SU-DHL-6 (cell line): Measurements from ENCODE around the gene MEGF6.

Experiments
- H2AFZ ChIP-seq: fragments of 200-600 bp; sonication (generic); 2 replicates; pipeline ENCODE4 v1.6.1; 2014; ENCODE audit warnings: low read depth, mild to moderate bottlenecking, moderate library complexity, mixed read lengths, antibody characterized with exemption, low read length; ENCODE audit not compliant: severe bottlenecking
- H3F3A ChIP-seq: fragments of 200-600 bp; shearing (Covaris generic); 2 replicates; pipeline ENCODE4 v1.6.0; 2016; ENCODE audit warnings: antibody characterized with exemption, mild to moderate bottlenecking; ENCODE audit not compliant: insufficient read depth
- H3K27ac ChIP-seq: fragments of 200-600 bp; sonication (generic); 2 replicates; pipeline ENCODE4 v1.5.1; 2016; ENCODE audit warnings: low read depth, mild to moderate bottlenecking, low read length, moderate library complexity, mixed read lengths
- H3K27me3 ChIP-seq: fragments of 200-600 bp; sonication (generic), shearing (Covaris generic); 2 replicates; pipeline ENCODE4 v1.6.0; 2014; ENCODE audit warnings: mild to moderate bottlenecking, low read length
- H3K36me3 ChIP-seq: fragments of 200-600 bp; sonication (generic); 2 replicates; pipeline ENCODE4 v1.6.1; 2014; ENCODE audit warnings: mild to moderate bottlenecking, low read length, mixed read lengths
- H3K4me2 ChIP-seq: fragments of 300-600, 200-600 bp; shearing (Covaris generic), sonication (generic); 2 replicates; pipeline ENCODE4 v1.6.0; 2014; ENCODE audit warnings: low read length, low read depth, mild to moderate bottlenecking; ENCODE audit not compliant: poor library complexity, severe bottlenecking
- H3K4me3 ChIP-seq: fragments of 200-600 bp; sonication (generic); 2 replicates; pipeline ENCODE4 v1.5.1; 2014; ENCODE audit warnings: antibody characterized with exemption, low read length, mild to moderate bottlenecking, mixed read lengths; ENCODE audit not compliant: insufficient read depth, poor library complexity, severe bottlenecking
- H3K79me2 ChIP-seq: fragments of 200-600 bp; sonication (generic); 2 replicates; pipeline ENCODE4 v1.6.1; 2014; ENCODE audit warnings: mild to moderate bottlenecking, low read length, moderate library complexity; ENCODE audit not compliant: insufficient read depth
- H3K9ac ChIP-seq: fragments of 200-600 bp; sonication (generic); 2 replicates; pipeline ENCODE4 v1.7.0; 2014; ENCODE audit warnings: mild to moderate bottlenecking, low read length
- H3K9me2 ChIP-seq: fragments of 200-600 bp; sonication (generic); replicated peaks from 2 replicates; pipeline ENCODE4 v1.6.1; 2014; ENCODE audit warnings: low read length; ENCODE audit not compliant: insufficient read depth
- H3K9me3 ChIP-seq: fragments of 200-600 bp; sonication (generic); 2 replicates; pipeline ENCODE4 v1.6.1; 2014; ENCODE audit warnings: low read length, mixed read lengths; ENCODE audit not compliant: insufficient read depth
- H4K20me1 ChIP-seq: fragments of 200-600 bp; sonication (generic); 2 replicates; pipeline ENCODE4 v1.6.1; 2014; ENCODE audit warnings: low read depth, mild to moderate bottlenecking, antibody characterized with exemption, low read length, moderate library complexity, mixed read lengths
- CTCF ChIP-seq: fragments of 200-600 bp; sonication (generic); IDR thresholded peaks from one replicate; pipeline ENCODE4 v1.5.1; 2017; ENCODE audit warnings: antibody characterized with exemption, mild to moderate bottlenecking, low read length, moderate library complexity; ENCODE audit not compliant: insufficient read depth, poor library complexity, severe bottlenecking
- EZH2phosphoT487 ChIP-seq: fragments of 200-600 bp; sonication (generic), shearing (Covaris generic); conservative IDR thresholded peaks from 2 replicates; pipeline ENCODE4 v1.6.1; 2018; ENCODE audit warnings: mild to moderate bottlenecking, antibody characterized with exemption, low read length, moderate library complexity, mixed read lengths

The MEGF6 gene

DNA sequence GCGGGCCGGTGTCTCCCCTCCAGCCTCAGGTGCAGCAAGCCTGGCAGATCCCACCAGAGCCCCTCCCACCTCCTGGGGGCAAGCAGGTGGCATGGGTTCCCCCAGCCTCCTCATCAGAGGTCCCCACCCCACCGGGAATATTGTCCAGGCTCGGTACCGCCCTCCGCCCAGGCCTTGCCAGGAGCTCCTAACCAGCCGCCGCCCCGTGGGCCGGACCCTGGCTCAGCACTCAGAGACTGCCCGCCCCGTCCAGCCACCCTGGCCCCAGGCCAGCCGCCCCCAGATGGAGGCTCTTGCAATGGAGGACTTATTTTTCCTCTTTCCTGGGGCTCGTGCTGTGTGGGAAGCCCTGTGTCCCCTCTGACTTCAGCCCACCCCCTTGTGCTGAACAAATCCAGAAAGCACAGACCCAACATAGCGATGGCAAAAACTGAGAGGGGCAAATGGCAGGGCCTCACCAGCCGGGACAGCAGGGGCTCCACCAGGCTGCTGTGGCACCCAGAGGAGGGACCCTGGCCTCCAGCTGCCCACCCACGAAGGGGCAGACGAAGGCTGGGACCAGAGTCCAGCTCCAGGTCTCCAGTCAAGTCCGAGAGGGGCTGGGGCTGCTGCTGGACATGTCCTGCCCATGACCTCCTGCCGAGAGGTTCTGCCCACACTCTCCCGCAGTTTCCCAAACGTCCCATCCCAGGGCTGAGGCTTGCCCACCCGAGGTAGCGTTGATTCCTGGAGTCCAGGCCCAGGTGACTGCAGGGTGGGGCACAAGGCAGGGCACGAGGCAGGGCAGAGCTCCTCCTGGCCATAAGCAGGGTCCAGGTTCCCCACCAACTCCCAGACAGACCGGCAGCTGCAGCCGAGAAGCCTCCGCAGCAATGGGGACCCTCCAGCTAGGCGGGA, 7.5 kb downstream of the MEGF6 start:
- no peaks in the 10 kb centered on the region for H4K20me1 ChIP-seq
- TF ChIP-seq EZH2phosphoT487, result no peak
- no peak for TF ChIP-seq CTCF

DNA sequence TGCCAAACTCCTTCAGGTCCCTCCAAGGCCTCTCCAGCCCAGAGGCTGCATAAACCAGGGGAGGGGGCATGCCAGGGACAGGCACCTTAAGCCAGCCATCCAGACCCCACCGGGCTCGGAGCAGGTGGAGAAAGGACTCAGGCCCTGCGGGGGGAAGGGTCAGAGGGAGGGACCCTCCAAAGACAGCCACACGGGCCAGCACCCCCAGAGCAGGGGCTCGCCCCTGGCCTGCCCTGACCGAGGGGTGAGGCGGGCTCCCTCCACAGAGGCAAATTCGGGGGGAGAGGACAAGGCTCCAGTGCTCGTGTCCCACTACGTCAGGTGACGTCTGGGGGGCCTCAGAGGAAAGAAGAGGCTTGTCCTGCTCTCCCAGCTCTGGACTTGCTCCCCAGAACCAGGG, 8.2 kb downstream of the MEGF6 start:
- TF ChIP-seq CTCF (no peak), EZH2phosphoT487 (no peak)
- H3K27me3 ChIP-seq, result no peaks in the 10 kb centered on the region

More for the DNA sequence above, 7.5 kb downstream of the MEGF6 start:
- Histone ChIP-seq H3K9me2 (no peaks in the 10 kb centered on the region), H3K27ac (no peak overlapping the region), H3K27me3 (no peaks in the 10 kb centered on the region), H3K36me3 (no peaks in the 10 kb centered on the region), H2AFZ (no peak overlapping the region), H3K4me3 (no peak overlapping the region), H3K4me2 (no peak overlapping the region), H3F3A (no peaks in the 10 kb centered on the region), H3K79me2 (no peaks in the 10 kb centered on the region), H3K9me3 (no peaks in the 10 kb centered on the region), H3K9ac (no peak overlapping the region)

DNA sequence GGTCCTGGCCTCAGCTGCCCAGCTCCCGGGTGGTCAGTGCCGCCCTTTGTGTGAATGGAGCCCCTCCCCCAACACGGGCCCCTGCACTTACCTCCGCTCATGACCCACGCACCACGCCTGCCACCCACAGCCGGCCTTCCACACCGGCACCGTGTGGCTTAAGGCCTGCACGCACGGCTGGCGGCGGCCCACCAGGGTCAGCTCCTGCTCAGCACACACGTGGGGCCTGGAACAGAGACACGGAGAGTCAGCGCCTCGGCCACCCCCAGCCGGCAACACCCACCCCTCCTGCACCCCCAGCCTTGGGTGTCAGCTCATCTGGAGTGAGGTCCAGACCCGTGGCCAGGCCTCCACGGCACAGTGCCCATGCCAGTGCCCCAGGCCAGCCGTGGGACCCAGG, 8.9 kb downstream of the MEGF6 start:
- no peaks in the 10 kb centered on the region for H4K20me1 ChIP-seq
- H2AFZ ChIP-seq, result no peak overlapping the region
- no peaks in the 10 kb centered on the region for H3K9me3 ChIP-seq
- H3K9ac ChIP-seq, result no peak overlapping the region
- no peaks in the 10 kb centered on the region for H3F3A ChIP-seq
- no peaks in the 10 kb centered on the region for H3K79me2 ChIP-seq
- no peaks in the 10 kb centered on the region for H3K27me3 ChIP-seq
- no peak for TF ChIP-seq CTCF
- no peaks in the 10 kb centered on the region for H3K9me2 ChIP-seq
- no peaks in the 10 kb centered on the region for H3K36me3 ChIP-seq
- H3K4me3 ChIP-seq, result no peak overlapping the region
- H3K4me2 ChIP-seq, result no peak overlapping the region
- no peak overlapping the region for H3K27ac ChIP-seq

More for the DNA sequence above, 8.2 kb downstream of the MEGF6 start:
- no peak overlapping the region for H3K4me2 ChIP-seq
- H3K36me3 ChIP-seq, result no peaks in the 10 kb centered on the region
- no peak overlapping the region for H3K4me3 ChIP-seq
- no peaks in the 10 kb centered on the region for H3K79me2 ChIP-seq
- H3F3A ChIP-seq, result no peaks in the 10 kb centered on the region
- no peak overlapping the region for H3K9ac ChIP-seq
- H4K20me1 ChIP-seq, result no peaks in the 10 kb centered on the region
- H3K9me2 ChIP-seq, result no peaks in the 10 kb centered on the region
- H3K27ac ChIP-seq, result no peak overlapping the region
- no peak overlapping the region for H2AFZ ChIP-seq
- no peaks in the 10 kb centered on the region for H3K9me3 ChIP-seq
